AG09319 (cell line): ENCODE measurements around the gene OR51A2.

Source experiments
- DNase-seq: peaks from one replicate; pipeline ENCODE4 v3.0.0-alpha.2; 2010; ENCODE audit warnings: low read depth; ENCODE audit errors: extremely low read depth
- TF ChIP-seq, protein P1 (sequence below): IDR thresholded peaks from 2 replicates; pipeline ENCODE4 v1.5.1; 2011; ENCODE audit warnings: low read depth, mild to moderate bottlenecking, inconsistent platforms, low read length, moderate library complexity

Gene OR51A2

DNA sequence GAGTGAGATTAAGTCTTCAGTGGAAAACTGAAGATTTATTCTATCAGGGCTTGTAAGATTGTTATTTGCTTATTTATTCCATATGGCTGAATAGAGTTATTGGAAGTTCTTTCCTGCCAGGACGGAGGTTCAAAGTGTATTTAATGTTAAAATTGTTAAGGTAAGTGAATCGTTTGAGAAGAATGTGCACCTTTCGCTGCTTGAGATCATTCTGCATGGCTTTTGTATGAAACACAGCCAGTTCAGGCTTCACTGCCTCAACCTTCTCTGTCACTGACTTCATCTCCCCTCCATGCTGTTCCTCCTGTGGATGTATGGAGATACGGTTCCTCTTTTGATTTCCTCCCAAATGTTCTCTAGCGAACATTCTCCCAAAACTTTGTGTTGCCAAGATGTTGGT lies 19.9 kb upstream of the OR51A2 start:
- TF ChIP-seq, protein P1, sequence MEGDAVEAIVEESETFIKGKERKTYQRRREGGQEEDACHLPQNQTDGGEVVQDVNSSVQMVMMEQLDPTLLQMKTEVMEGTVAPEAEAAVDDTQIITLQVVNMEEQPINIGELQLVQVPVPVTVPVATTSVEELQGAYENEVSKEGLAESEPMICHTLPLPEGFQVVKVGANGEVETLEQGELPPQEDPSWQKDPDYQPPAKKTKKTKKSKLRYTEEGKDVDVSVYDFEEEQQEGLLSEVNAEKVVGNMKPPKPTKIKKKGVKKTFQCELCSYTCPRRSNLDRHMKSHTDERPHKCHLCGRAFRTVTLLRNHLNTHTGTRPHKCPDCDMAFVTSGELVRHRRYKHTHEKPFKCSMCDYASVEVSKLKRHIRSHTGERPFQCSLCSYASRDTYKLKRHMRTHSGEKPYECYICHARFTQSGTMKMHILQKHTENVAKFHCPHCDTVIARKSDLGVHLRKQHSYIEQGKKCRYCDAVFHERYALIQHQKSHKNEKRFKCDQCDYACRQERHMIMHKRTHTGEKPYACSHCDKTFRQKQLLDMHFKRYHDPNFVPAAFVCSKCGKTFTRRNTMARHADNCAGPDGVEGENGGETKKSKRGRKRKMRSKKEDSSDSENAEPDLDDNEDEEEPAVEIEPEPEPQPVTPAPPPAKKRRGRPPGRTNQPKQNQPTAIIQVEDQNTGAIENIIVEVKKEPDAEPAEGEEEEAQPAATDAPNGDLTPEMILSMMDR = no peak
- DNase-seq = no peak

DNA sequence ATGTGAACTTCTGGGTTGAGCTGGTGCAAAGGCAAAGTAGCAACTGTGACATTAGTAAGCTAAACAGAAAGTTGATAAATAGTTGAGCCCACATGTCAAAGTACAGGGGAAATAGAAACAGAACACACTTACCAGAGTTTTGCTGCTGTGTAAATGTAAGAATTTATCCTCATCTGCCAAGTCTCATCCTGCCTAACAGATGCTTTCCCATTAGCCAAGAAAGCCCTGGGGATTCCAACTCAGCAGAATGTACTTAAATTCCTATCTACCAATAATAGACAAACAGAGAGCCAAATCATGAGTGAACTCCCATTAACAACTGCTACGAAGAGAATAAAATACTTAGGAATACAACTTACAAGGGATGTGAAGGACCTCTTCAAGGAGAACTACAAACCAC lies 7.3 kb upstream of the OR51A2 start:
- TF ChIP-seq, protein P1 = no peak

DNA sequence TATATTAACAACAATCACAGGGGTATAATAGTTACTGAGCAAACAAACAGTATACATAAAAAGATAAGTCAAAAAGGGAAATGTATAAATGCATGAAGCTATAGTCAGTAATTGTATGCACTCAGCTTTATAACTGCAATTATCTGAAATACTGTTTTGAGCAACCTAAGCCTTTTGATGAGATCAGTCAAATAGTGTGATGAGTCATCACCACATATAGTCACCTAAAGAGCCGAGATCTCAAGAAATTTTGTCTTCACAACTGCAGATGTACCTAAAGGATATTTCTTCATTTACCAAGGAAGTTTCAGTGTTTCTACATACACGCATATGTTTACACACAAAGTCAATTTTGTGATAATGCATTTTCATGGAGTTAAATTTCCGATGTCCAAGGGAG lies 5.4 kb upstream of the OR51A2 start:
- no peak for DNase-seq
- TF ChIP-seq, protein P1 = no peak

More for the DNA sequence above, 7.3 kb upstream of the OR51A2 start:
- DNase-seq = no peak

DNA sequence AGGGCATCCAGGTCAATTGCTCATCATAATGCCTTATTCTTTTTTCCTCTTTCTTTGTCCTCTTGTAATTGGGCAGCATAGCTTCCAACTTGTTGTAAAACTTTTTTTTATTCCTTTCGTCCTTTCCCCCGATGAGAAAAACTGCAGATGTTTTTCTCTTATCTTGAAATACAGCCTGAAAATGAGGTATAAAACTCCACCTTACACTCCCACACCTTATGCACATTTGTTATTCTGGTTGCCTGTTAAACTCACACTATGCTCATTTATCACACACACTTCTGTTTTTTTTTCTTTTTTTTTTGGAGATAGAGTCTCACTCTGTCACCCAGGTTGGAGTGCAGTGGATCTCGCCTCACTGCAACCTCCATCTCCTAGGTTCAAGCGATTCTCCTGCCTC lies 1.9 kb upstream of the OR51A2 start:
- DNase-seq = no peak
- TF ChIP-seq, protein P1 = no peak

DNA sequence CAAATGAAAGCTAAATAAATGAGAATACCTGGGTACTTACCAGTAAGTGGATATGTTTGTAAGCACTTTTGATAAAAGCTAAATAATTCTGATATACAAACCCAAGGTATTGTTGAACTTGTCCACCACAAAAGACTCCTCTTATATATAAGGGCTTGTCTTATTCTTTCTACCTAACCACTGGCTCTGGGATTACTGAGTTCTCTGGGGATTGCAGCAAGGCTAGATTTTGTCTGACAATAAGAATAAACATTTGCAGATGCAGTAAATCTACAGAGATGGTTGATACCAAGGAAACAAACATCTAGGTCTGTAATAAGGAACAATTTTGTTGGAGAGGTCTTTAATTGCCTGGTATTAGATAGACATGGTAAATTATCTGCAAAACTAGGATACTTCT lies 8.0 kb downstream of the OR51A2 start, which contains the start of gene OR51A4:
TSS of gene OR51A4 (minus strand) at position 101 of the 400 bp plus-strand sequence. CDS start 505 bp downstream, outside the sequence.
- TF ChIP-seq, protein P1 = no peak
- no peak for DNase-seq

DNA sequence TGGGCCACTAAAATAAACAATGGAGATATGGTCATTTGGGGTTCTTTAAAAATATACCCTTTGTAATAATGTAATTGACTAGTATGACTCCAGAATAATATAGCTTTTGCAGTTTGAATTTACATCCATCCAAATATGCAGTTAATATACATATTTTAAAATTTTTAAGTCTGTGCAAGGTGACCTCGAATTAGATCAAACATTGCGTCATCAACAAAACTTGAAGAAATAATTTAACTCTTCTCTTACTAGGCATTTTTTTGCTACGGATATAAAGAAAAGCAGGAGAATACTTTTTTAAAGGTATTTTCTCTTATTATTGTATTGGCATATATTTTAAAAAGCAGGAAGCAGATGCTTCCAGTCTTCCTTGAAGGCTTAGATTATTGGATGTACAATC lies 18.8 kb downstream of the OR51A2 start:
- DNase-seq = no peak
- TF ChIP-seq, protein P1 = no peak

DNA sequence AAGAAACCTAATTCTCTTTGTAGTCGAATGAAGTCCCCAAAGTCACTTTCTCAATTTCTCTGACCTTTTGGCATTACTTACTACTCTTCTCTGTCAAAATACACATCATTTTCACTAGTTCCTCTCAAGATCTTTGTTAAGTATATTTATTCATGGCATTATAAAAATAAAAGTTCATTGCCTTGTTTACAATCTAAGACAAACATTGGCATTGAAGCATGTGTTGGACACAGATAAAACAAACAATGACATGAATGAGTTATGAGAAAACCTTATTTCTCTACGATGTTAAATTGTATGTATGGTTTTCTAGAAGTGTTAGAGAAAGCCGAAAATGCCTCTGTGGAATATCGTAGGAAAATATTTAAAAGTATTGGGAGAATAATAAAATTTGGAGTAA lies 22.8 kb downstream of the OR51A2 start:
- TF ChIP-seq, protein P1 = no peak
- DNase-seq = no peak
